D721Med (cell line): ENCODE data around the gene SESN1.

Experiments
- DNase-seq: peaks from one replicate; pipeline ENCODE4 v3.0.0; 2011; ENCODE audit warnings: low spot score; ENCODE audit not compliant: insufficient read length
- FAIRE-seq: peaks from 2 replicates; lab custom pipeline; 2011; peaks lifted over from hg19 to GRCh38; lab: Jason Lieb, UNC
- CTCF ChIP-seq: IDR thresholded peaks from 2 replicates; pipeline ENCODE4 v1.5.1; 2012; ENCODE audit warnings: mild to moderate bottlenecking, control low read depth; ENCODE audit not compliant: insufficient read depth; ENCODE audit errors: missing control alignments

Gene SESN1

GRCh38 chr6:108955329-108955949, 139.2 kb downstream of the SESN1 start:
- no peak for TF ChIP-seq CTCF
- FAIRE-seq (no peak), DNase-seq (no peak)

GRCh38 chr6:108953681-108954080, 141.0 kb downstream of the SESN1 start:
- FAIRE-seq (no peak), DNase-seq (no peak)
- TF ChIP-seq CTCF: no peak

GRCh38 chr6:108952776-108953486, 141.7 kb downstream of the SESN1 start:
- no peak for DNase-seq
- TF ChIP-seq CTCF: no peak
- FAIRE-seq: no peak

GRCh38 chr6:108951351-108951953, 143.2 kb downstream of the SESN1 start:
- no peak for TF ChIP-seq CTCF
- FAIRE-seq: no peak
- no peak for DNase-seq

GRCh38 chr6:108948181-108948661, 146.4 kb downstream of the SESN1 start:
- no peak for DNase-seq
- no peak for FAIRE-seq
- TF ChIP-seq CTCF: no peak

GRCh38 chr6:108947114-108947854, 147.4 kb downstream of the SESN1 start:
- TF ChIP-seq CTCF: no peak
- FAIRE-seq (no peak), DNase-seq (no peak)
